HEK293T (cell line): ENCODE measurements around the gene SPATA25.

Experiments
- CTCF ChIA-PET: fragments of 350-600 bp; formaldehyde crosslinking; extraction: SDS; loops from one replicate; lab custom pipeline; 2021; ENCODE audit warnings: antibody characterized with exemption, inconsistent platforms; lab: Yijun Ruan, JAX
- POLR2A ChIA-PET: fragments of 350-600 bp; formaldehyde crosslinking; extraction: SDS; loops from one replicate; lab custom pipeline; 2020; ENCODE audit warnings: antibody characterized with exemption, inconsistent platforms; lab: Yijun Ruan, JAX
- DNase-seq: peaks from one replicate; pipeline ENCODE4 v3.0.0; 2012; ENCODE audit warnings: mixed read lengths; ENCODE audit errors: extremely low spot score
- ARNT ChIP-seq: fragments of 450-650 bp; IDR thresholded peaks from 2 replicates; pipeline ENCODE4 v1.6.1; 2017; ENCODE audit warnings: mild to moderate bottlenecking
- BHLHE40 ChIP-seq: fragments of 450-650 bp; IDR thresholded peaks from 2 replicates; pipeline ENCODE4 v1.6.1; 2016; ENCODE audit warnings: mild to moderate bottlenecking, moderate library complexity, borderline replicate concordance
- CTBP1 ChIP-seq: fragments of 450-650 bp; IDR thresholded peaks from 2 replicates; pipeline ENCODE4 v1.6.1; 2016; ENCODE audit warnings: borderline replicate concordance
- ELF4 ChIP-seq: fragments of 450-650 bp; IDR thresholded peaks from 2 replicates; pipeline ENCODE4 v1.6.1; 2017; ENCODE audit warnings: antibody characterized with exemption
- FOXA1 ChIP-seq: fragments of 450-650 bp; IDR thresholded peaks from 2 replicates; pipeline ENCODE4 v1.6.1; 2016; ENCODE audit warnings: mild to moderate bottlenecking
- FOXK2 ChIP-seq: fragments of 450-650 bp; IDR thresholded peaks from 2 replicates; pipeline ENCODE4 v1.6.1; 2016; ENCODE audit warnings: mild to moderate bottlenecking
- FOXM1 ChIP-seq: fragments of 450-650 bp; IDR thresholded peaks from 2 replicates; pipeline ENCODE4 v1.6.1; 2017; ENCODE audit warnings: mild to moderate bottlenecking, borderline replicate concordance
- HDGF ChIP-seq: fragments of 450-650 bp; IDR thresholded peaks from 2 replicates; pipeline ENCODE4 v1.6.1; 2017; ENCODE audit warnings: antibody characterized with exemption, borderline replicate concordance
- L3MBTL2 ChIP-seq: fragments of 450-650 bp; conservative IDR thresholded peaks from 2 replicates; pipeline ENCODE4 v1.6.1; 2016; ENCODE audit warnings: mild to moderate bottlenecking
- LEF1 ChIP-seq: fragments of 450-650 bp; IDR thresholded peaks from 2 replicates; pipeline ENCODE4 v1.6.1; 2017; ENCODE audit warnings: mild to moderate bottlenecking, borderline replicate concordance
- NFRKB ChIP-seq: fragments of 450-650 bp; IDR thresholded peaks from 2 replicates; pipeline ENCODE4 v1.6.1; 2016; ENCODE audit warnings: mild to moderate bottlenecking, moderate library complexity
- SP1 ChIP-seq: fragments of 450-650 bp; IDR thresholded peaks from 2 replicates; pipeline ENCODE4 v1.6.1; 2017
- SUZ12 ChIP-seq: fragments of 450-650 bp; IDR thresholded peaks from 2 replicates; pipeline ENCODE4 v1.6.1; 2016; ENCODE audit warnings: mild to moderate bottlenecking
- TARDBP ChIP-seq: fragments of 450-650 bp; IDR thresholded peaks from 2 replicates; pipeline ENCODE4 v1.6.1; 2016
- ZNF384 ChIP-seq: fragments of 450-650 bp; IDR thresholded peaks from 2 replicates; pipeline ENCODE4 v1.6.1; 2016
- TF ChIP-seq, protein P1 (sequence below): fragments of 450-650 bp; IDR thresholded peaks from 2 replicates; pipeline ENCODE4 v1.6.1; 2016

SPATA25 gene

DNA sequence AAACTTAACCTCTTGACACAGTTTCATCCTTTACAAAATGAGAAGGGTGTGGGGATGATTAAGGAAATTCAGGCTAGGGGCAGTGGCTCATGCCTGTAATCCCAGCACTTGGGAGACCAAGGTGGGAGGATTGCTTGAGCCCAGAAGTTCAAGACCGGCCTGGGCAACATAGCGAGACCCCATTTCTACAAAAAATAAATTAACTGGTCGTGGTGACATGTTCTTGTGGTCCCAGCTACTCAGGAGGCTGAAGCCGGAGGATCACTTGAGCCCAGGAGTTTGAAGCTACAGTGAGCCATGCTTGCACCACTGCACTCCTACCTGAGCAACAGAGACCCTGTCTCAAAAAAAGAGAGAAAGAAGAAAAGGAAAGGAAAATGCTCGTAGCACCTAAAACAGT lies 21.0 kb downstream of the SPATA25 start:
- DNase-seq = no peak
- ChIA-PET CTCF (no interaction called here), POLR2A (interaction anchor here (1.2 kb wide), 1 partner anchor 15 kb away, joined by 8 read pairs; the partner anchor contains the start of gene ZSWIM1)
- TF ChIP-seq CTBP1 (no peak), FOXM1 (no peak), FOXA1 (no peak), TARDBP (no peak), NFRKB (no peak), ARNT (no peak), ZNF384 (no peak), FOXK2 (no peak), L3MBTL2 (no peak), SUZ12 (no peak)
- TF ChIP-seq, protein P1, sequence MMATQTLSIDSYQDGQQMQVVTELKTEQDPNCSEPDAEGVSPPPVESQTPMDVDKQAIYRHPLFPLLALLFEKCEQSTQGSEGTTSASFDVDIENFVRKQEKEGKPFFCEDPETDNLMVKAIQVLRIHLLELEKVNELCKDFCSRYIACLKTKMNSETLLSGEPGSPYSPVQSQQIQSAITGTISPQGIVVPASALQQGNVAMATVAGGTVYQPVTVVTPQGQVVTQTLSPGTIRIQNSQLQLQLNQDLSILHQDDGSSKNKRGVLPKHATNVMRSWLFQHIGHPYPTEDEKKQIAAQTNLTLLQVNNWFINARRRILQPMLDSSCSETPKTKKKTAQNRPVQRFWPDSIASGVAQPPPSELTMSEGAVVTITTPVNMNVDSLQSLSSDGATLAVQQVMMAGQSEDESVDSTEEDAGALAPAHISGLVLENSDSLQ = no peak

DNA sequence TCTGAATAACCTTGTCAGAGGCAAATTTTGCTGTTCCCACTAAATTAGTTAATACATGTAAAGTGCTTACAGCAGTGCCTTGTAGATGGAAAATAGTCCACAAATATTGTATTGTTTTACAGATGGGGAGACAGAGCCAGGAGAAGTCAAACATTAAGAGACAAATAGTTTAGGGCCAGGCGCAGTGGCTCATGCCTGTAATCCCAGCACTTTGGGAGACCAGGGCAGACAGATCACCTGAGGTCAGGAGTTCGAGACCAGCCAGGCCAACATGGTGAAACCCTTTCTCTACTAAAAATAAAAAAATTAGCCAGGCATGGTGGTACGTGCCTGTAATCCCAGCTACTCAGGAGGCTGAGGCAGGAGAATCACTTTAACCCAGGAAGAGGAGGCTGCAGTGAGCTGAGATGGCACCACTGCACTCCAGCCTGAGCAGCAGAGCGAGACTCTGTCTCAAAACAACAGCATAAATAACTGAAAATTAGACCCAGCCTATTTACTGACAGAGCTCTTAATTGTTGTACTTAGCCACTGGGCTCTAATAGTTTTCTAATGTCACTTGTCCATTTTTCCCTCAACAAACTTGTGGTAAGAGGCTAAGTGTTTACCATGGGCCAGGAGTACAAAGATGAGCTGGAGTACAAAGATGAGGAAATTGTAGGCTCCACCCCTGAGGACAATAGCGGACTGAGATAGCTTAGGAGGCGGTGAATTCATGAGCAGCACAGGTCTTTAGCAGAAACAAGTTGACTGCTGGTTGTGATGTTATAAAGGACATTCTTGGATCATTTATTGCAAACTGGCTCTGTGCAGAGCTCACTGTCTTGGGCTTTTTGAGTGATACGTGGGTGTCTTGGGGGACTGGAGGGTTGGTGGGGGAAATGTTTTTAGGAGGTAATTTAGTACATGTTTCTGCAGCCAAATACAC lies 23.6 kb downstream of the SPATA25 start:
- TF ChIP-seq NFRKB (no peak), ARNT (no peak), FOXK2 (no peak), ELF4 (no peak), ZNF384 (no peak), BHLHE40 (no peak), LEF1 (no peak), FOXM1 (no peak), CTBP1 (no peak), L3MBTL2 (no peak), TARDBP (no peak), FOXA1 (no peak)
- TF ChIP-seq, protein P1 = no peak
- no peak for DNase-seq
- POLR2A ChIA-PET = interaction anchor here (0.9 kb wide), 1 partner anchor 17 kb away, joined by 3 read pairs; the partner anchor contains the start of gene ZSWIM1
- CTCF ChIA-PET = no interaction called here

DNA sequence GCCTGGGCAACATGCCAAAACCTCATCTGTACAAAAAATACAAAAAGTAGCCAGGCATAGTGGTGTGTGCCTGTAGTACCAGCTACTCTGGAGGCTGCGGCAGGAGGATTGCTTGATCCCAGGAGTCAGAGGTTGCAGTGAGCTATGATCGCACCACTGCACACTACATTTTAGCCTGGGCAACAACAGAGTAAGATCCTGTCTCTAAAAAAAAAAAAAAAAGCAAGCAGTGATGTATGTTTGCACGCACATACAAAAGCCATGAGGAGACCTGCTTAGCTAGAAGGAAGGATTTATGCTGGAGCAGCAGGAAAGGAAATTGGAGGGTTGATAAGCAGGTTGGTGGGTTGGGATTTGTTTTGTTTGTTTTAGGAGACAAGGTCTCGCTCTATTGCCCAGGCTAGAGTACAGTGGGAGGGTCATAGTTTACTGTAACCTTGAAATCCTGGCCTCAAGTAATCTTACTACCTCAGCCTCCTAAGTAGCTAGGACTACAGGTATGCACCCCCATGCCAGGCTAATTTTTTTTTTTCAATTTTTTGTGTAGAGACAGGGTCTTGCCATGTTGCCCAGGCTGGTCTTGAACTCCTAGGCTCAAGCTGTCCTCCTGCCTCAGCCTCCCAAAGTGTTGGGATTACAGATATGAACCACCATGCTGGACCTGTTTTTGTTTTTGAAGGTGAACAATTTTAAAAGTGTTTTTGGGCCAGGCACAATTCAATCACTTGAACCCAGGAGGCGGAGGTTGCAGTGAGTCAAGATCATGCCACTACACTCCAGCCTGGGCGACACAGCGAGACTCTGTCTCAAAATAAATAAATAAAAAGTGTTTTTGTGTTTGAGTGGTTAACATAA lies 26.0 kb downstream of the SPATA25 start:
- TF ChIP-seq ELF4 = no peak
- no peak for TF ChIP-seq FOXK2
- TF ChIP-seq FOXM1 = no peak
- TF ChIP-seq LEF1 = no peak
- no peak for TF ChIP-seq FOXA1
- TF ChIP-seq, protein P1 = no peak
- no peak for TF ChIP-seq CTBP1
- TF ChIP-seq L3MBTL2 = no peak
- no peak for TF ChIP-seq SUZ12
- no peak for TF ChIP-seq HDGF
- no peak for DNase-seq
- ChIA-PET CTCF (no interaction called here), POLR2A (interaction anchor here (0.8 to 1.1 kb wide), 2 partner anchors 28 to 87 kb away, joined by 3 read pairs; partner anchors contain the start of gene SNX21)

DNA sequence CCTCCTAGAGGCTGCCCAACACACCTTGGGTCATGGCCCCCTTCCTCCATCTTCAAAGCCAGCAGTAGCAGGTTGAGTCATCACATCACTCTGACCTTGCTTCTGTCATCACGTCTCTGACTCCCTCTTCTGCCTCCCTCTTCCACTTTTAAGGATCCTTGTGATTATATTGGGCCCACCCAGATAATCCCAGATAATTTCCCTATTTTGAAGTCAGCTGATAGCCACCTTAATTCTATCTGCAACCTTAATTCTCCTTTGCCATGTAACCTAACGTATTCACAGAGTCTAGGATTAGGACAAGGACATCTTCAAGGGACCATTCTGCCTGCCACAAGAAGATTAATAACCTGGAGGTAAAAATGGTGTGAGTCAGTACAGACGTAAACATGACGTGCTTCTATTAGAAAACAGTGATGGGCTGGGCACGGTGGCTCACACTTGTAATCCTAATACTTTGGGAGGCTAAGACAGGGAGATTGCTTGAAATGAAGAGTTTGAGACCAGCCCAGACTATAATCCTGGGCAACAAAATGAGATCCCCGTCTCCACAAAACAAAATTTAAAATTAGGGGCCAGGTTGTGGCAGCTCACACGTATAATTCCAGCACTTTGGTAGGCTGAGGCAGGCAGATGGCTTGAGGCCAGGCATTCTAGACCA lies 26.7 kb downstream of the SPATA25 start:
- TF ChIP-seq, protein P1 = peak; percentile 53; the same call in 1 of the 2 replicates
- TF ChIP-seq TARDBP (no peak), FOXM1 (no peak)
- POLR2A ChIA-PET = interaction anchor here (0.8 to 1.1 kb wide), 2 partner anchors 27 to 88 kb away, joined by 3 read pairs; partner anchors contain the start of gene SNX21
- DNase-seq = no peak
- CTCF ChIA-PET = no interaction called here

DNA sequence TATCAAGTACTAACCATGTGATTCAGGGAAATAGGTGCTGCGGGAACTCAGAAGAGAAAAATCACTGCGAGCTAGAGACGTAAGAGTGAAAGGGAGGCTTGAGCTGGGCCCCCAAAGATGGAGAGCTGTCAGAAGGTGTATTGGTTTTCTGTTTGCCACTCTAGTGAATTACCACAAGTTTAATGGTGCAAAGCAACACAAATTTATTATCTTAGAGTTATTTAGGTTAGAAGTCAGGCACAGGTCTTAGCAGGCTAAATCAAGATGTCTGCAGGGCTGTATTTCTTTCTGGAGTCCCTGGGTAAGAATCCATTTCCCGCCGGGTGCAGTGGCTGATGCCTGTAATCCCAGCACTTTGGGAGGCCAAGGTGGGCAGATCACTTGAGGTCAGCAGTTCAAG lies 27.5 kb downstream of the SPATA25 start:
- CTCF ChIA-PET = no interaction called here
- POLR2A ChIA-PET = interaction anchor here (2.1 kb wide), 1 partner anchor 27 kb away, joined by 6 read pairs; the partner anchor contains the start of gene SNX21
- DNase-seq = no peak
- TF ChIP-seq HDGF (no peak), BHLHE40 (no peak), FOXA1 (no peak), LEF1 (no peak), FOXM1 (no peak), NFRKB (no peak), SUZ12 (no peak), TARDBP (no peak), FOXK2 (no peak), ZNF384 (no peak), CTBP1 (no peak), L3MBTL2 (no peak), SP1 (no peak), ARNT (no peak), ELF4 (no peak)
- TF ChIP-seq, protein P1 = no peak
